HG03196 (cell line): ENCODE results near the gene TTC31.

Experiments
- ATAC-seq: cut with Tn5 transposase; IDR thresholded peaks from one replicate; pipeline ENCODE4 v1.9.1; 2021; ENCODE audit not compliant: unreplicated experiment

The TTC31 gene

GRCh38 chr2:74524955-74525716 lies 42.3 kb downstream of the TTC31 start:
- ATAC-seq: no peak

GRCh38 chr2:74525717-74526648 lies 43.1 kb downstream of the TTC31 start, which contains the start of gene DQX1:
DQX1 (minus strand) TSS chr2:74526231; CDS start chr2:74525729, 502 bp downstream.
- ATAC-seq: no peak

GRCh38 chr2:74526649-74527230 lies 43.9 kb downstream of the TTC31 start:
- no peak for ATAC-seq

GRCh38 chr2:74527741-74528140 lies 44.9 kb downstream of the TTC31 start:
- ATAC-seq: no peak

GRCh38 chr2:74528600-74529356 lies 45.9 kb downstream of the TTC31 start:
- peak; percentile 7 for ATAC-seq

GRCh38 chr2:74529357-74530238 lies 46.7 kb downstream of the TTC31 start, which contains the start of the genes AUP1 and HTRA2:
AUP1 (minus strand) TSS chr2:74529706; CDS start chr2:74529629, 77 bp downstream.
HTRA2 (plus strand) TSS chr2:74529933; CDS start chr2:74530007, 74 bp downstream.
- peak; percentile 76 for ATAC-seq

GRCh38 chr2:74530239-74531187 lies 47.6 kb downstream of the TTC31 start:
- peak; percentile 29 for ATAC-seq

GRCh38 chr2:74531666-74532065 lies 48.8 kb downstream of the TTC31 start:
- no peak for ATAC-seq

GRCh38 chr2:74532222-74532621 lies 49.3 kb downstream of the TTC31 start:
- ATAC-seq: no peak

- ATAC-seq: no peak
Measured at GRCh38 chr2:74533464-74533863, 50.6 kb downstream of the TTC31 start.

GRCh38 chr2:74534411-74534810 lies 51.5 kb downstream of the TTC31 start:
- no peak for ATAC-seq

GRCh38 chr2:74535440-74535965 lies 52.6 kb downstream of the TTC31 start:
- no peak for ATAC-seq

GRCh38 chr2:74536166-74536950 lies 53.5 kb downstream of the TTC31 start:
- no peak for ATAC-seq

GRCh38 chr2:74537140-74537539 lies 54.3 kb downstream of the TTC31 start:
- ATAC-seq: no peak

- ATAC-seq: no peak
Measured at GRCh38 chr2:74538881-74539339, 56.0 kb downstream of the TTC31 start.

GRCh38 chr2:74540291-74540690 lies 57.4 kb downstream of the TTC31 start:
- no peak for ATAC-seq

- ATAC-seq: no peak
Measured at GRCh38 chr2:74542978-74543377, 60.1 kb downstream of the TTC31 start.
